Measurements from ENCODE around the gene SLC26A2.

Gene SLC26A2

DNA sequence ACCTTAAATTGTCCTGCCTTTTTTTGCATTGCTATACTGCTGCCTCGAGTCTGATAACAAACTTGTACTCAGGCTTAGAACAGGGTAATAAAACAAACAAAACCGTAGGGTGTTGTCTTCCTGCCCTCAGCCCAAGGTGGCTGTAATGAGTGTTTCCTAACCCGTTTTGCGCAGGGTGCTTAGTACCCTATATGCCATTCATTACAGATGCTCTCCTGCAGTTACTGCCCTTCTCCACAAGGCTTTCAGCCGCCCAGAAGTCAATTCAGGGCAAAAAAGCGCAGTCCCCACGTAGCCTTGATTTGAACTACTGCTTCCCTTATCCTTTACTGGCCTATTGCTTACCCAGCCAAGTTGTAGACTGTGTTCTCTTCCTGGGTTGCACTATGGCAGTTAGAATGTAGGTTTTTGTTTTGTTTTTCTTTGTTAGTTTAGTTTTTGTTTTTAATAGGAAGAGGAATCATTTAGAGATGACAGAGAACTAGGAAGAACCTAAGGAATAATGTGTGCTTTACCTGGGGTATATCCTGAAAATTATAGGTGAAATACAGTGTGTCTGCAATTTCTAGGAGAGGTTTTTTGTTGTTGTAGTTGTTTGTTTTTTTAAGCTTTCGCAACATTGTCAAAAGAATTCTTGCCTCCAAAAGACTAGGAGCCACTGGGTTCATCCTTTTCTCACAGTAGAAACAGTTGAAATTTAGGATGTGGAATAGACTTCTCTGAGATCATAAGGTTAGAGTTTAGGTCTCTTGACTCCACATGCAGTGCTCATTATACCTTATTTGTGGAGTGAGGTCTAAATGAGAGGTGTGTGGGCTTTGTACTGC, 41.3 kb downstream of the SLC26A2 start:
- no peak for DNase-seq (ENCODE audit: low spot score)
- TF ChIP-seq, protein P1, sequence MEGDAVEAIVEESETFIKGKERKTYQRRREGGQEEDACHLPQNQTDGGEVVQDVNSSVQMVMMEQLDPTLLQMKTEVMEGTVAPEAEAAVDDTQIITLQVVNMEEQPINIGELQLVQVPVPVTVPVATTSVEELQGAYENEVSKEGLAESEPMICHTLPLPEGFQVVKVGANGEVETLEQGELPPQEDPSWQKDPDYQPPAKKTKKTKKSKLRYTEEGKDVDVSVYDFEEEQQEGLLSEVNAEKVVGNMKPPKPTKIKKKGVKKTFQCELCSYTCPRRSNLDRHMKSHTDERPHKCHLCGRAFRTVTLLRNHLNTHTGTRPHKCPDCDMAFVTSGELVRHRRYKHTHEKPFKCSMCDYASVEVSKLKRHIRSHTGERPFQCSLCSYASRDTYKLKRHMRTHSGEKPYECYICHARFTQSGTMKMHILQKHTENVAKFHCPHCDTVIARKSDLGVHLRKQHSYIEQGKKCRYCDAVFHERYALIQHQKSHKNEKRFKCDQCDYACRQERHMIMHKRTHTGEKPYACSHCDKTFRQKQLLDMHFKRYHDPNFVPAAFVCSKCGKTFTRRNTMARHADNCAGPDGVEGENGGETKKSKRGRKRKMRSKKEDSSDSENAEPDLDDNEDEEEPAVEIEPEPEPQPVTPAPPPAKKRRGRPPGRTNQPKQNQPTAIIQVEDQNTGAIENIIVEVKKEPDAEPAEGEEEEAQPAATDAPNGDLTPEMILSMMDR (IDR thresholded peaks at IDR 0.05): peak; percentile 39
- H3K27ac ChIP-seq: peak overlapping the region; percentile 93 to 95
- peak overlapping the region; percentile 93 for H3K4me3 ChIP-seq

DNA sequence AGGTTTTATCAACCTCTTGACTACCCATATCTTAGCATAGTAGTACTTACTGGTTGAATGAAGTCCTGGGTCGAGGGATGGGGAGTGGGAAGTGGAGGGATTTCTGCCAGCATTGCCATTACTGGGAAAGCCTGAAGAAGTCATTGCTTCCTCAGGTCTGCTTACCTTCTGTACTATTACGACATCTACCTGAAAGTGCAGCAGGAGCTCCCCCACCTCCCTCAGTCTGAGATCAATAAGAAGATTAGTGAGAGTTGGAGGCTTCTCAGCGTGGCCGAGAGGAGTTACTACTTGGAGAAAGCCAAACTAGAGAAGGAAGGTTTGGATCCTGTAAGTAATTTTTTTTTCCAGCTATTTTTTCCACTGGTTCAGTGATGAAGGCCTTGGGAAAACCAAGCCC, 45.8 kb downstream of the SLC26A2 start:
- no peak for DNase-seq (ENCODE audit: low spot score)
- TF ChIP-seq, protein P1 (IDR thresholded peaks at IDR 0.05): no peak
- Histone ChIP-seq H3K27ac (no peak overlapping the region), H3K4me3 (no peak overlapping the region)

DNA sequence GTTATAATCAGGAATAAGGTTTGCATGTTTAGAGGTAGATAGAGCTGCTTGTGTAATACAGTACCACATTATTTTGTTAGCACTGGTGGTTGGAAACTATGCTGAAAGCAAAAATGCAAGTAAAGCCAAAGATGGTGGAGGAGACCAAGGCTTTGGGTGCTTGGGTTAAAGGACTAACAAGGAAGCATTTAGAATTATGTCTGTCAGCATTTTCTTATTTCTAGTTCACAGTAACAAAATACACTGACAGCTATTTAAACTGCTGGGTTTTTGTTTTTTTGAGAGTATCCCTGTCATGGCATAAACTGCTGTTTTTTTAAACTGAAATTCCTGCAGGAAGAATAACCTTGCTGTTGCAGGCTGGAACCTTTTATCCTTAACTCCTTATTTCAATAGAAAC, 46.5 kb downstream of the SLC26A2 start:
- TF ChIP-seq, protein P1 (IDR thresholded peaks at IDR 0.05): no peak
- DNase-seq (ENCODE audit: low spot score): no peak
- Histone ChIP-seq H3K4me3 (no peak overlapping the region), H3K27ac (no peak overlapping the region)

DNA sequence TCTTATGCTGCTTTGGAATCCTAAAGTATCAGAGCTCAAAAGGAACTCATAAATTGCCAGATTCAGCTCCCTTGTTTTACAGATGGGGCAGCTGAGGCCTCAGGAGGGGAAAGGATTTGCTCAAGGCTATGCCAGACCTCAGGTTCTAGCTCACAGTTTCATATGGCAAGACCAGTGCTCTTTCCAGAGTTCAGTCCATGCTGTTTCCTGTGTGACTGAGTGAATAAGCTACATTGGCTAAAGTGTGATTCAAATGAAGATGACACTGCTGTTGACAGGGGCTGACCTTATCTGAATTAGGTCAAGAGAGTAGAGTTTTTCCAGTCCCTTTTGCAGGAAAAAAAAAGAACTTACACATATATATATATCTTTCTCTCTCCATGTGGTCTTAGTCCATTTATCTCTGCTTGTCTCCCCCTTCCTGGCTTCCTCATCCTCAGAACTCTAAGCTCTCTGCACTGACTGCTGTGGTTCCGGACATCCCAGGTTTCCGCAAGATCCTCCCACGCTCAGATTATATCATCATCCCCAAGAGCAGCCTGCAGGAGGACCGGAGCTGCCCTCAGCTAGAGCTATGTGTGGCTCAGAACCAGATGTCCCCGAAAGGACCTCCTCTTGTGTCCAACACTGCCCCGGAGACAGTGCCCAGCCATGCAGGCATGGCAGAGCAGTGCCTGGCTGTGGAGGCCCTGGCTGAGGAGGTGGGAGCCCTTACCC, 49.3 kb downstream of the SLC26A2 start:
- TF ChIP-seq, protein P1 (IDR thresholded peaks at IDR 0.05): no peak
- DNase-seq (ENCODE audit: low spot score): no peak
- no peak overlapping the region for H3K4me3 ChIP-seq
- no peak overlapping the region for H3K27ac ChIP-seq

DNA sequence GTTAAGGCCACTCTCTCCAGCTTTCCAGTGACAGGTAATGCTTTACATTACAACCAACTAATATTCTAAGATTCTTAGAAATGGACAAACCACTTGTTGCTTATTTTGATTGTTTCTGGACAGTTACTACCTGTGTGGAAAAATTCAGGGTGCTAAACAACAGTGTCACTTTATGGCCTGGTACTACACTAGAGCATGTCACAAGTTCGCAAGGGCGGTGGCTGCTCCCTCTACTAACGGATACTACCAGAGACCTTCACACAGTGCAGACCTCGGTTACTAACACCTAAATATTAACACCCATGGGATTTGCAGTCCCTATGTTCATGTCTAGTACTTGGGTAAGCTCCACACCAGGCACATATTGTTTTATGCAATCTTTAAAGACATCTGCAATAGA, 53.4 kb downstream of the SLC26A2 start:
- H3K4me3 ChIP-seq: no peak overlapping the region
- H3K27ac ChIP-seq: no peak overlapping the region
- TF ChIP-seq, protein P1 (IDR thresholded peaks at IDR 0.05): no peak
- DNase-seq (ENCODE audit: low spot score): no peak

DNA sequence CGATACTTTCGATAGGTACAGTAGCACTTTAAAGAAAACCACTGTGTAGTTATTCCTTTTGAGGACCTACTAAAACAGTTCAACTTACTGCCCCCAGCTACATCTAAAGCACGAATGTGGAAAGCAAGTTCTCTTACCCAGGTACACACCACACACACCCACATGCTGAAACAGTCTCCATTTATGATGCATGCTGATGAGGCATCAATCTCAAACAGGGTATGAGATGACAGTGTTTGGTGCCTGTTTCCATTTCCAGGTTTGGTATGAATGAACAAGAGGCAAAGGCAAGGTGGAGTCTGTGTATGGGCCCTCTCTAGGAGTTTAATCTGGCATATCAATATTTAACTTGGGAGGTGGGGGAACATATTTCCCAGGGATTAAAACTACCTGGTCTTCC, 53.9 kb downstream of the SLC26A2 start:
- DNase-seq (ENCODE audit: low spot score): no peak
- Histone ChIP-seq H3K4me3 (no peak overlapping the region), H3K27ac (no peak overlapping the region)
- TF ChIP-seq, protein P1 (IDR thresholded peaks at IDR 0.05): no peak
